NCI-H1105 treated with DMSO at 0.1 percent for 48 hours (cell line): ENCODE measurements around the gene CAMK2G.
"Not testable (repeated sequence)": the region's sequence is repeated elsewhere in the genome, so short reads cannot be mapped to it uniquely, and the experiment has no call there.

ENCODE experiments used
- DNase-seq: peaks from one replicate; lab custom pipeline; 2025; lab: John Stamatoyannopoulos, UW

Gene CAMK2G

GRCh38 chr10:73902351-73902750 is 28.0 kb upstream of the CAMK2G start:
- DNase-seq: no peak

- no peak for DNase-seq
These were observed 26.9 kb upstream of the CAMK2G start for GRCh38 chr10:73901261-73901660.

- DNase-seq: no peak
These were observed 25.7 kb upstream of the CAMK2G start for GRCh38 chr10:73900064-73900463.

- no peak for DNase-seq
These were observed 25.1 kb upstream of the CAMK2G start for GRCh38 chr10:73899423-73899822.

GRCh38 chr10:73898730-73899410 is 24.5 kb upstream of the CAMK2G start:
- DNase-seq: no peak

GRCh38 chr10:73897693-73898092 is 23.3 kb upstream of the CAMK2G start:
- no peak for DNase-seq

- not testable (repeated sequence) for DNase-seq
These were observed 21.0 kb upstream of the CAMK2G start for GRCh38 chr10:73895381-73895780.

- no peak for DNase-seq
These were observed 20.1 kb upstream of the CAMK2G start for GRCh38 chr10:73894245-73894971.

GRCh38 chr10:73893426-73893825 is 19.1 kb upstream of the CAMK2G start:
- no peak for DNase-seq

- no peak for DNase-seq
These were observed 18.1 kb upstream of the CAMK2G start for GRCh38 chr10:73892310-73893030.

GRCh38 chr10:73891540-73891939 is 17.2 kb upstream of the CAMK2G start:
- DNase-seq: no peak

GRCh38 chr10:73890830-73891229 is 16.5 kb upstream of the CAMK2G start:
- DNase-seq: not testable (repeated sequence)

- DNase-seq: no peak
These were observed 15.9 kb upstream of the CAMK2G start for GRCh38 chr10:73890261-73890660.

- DNase-seq: not testable (repeated sequence)
These were observed 15.1 kb upstream of the CAMK2G start for GRCh38 chr10:73889416-73889815.

GRCh38 chr10:73889014-73889413 is 14.7 kb upstream of the CAMK2G start:
- DNase-seq: peak; percentile 88

GRCh38 chr10:73888514-73888913 is 14.2 kb upstream of the CAMK2G start:
- no peak for DNase-seq

- DNase-seq: peak; percentile 90
These were observed 13.1 kb upstream of the CAMK2G start for GRCh38 chr10:73887294-73888039.

- no peak for DNase-seq
These were observed 12.4 kb upstream of the CAMK2G start for GRCh38 chr10:73886661-73887293.

GRCh38 chr10:73886085-73886529 is 11.8 kb upstream of the CAMK2G start:
- peak; percentile 57 for DNase-seq

- no peak for DNase-seq
These were observed 9.7 kb upstream of the CAMK2G start for GRCh38 chr10:73884017-73884416.

GRCh38 chr10:73881221-73881919 is 7.0 kb upstream of the CAMK2G start:
- DNase-seq: no peak
